ENCODE data around the gene FCHSD2. TPM values are rescaled to one million over a fixed set of nuclear protein-coding genes. Genes with fewer than 3 reads are reported as not detected.
"Not testable (repeated sequence)": the region's sequence is repeated elsewhere in the genome, so short reads cannot be mapped to it uniquely, and the experiment has no call there.

Gene FCHSD2
- total RNA-seq, 1 donor from 2014 or later, result 20.4 TPM

GRCh38 chr11:73034331-73034730 lies 107.8 kb downstream of the FCHSD2 start:
- Mint-ChIP-seq H3K4me3 (peak overlapping the region; percentile 58), H3K4me1 (peaks cover 19% of the 10 kb centered on the region), H3K36me3 (ENCODE audit: low read depth) (peaks cover 34% of the 10 kb centered on the region), H3K27me3 (no peaks in the 10 kb centered on the region), H3K9me3 (peaks cover 4% of the 10 kb centered on the region), H3K27ac (peak overlapping the region; percentile 88)
- intact Hi-C loops (cut with micrococcal nuclease), result loop anchor here (1.0 to 5.0 kb wide), 4 partner anchors 38 to 108 kb away; partner anchors contain the start of gene FCHSD2
- DNase-seq, result peak; percentile 72

DNA sequence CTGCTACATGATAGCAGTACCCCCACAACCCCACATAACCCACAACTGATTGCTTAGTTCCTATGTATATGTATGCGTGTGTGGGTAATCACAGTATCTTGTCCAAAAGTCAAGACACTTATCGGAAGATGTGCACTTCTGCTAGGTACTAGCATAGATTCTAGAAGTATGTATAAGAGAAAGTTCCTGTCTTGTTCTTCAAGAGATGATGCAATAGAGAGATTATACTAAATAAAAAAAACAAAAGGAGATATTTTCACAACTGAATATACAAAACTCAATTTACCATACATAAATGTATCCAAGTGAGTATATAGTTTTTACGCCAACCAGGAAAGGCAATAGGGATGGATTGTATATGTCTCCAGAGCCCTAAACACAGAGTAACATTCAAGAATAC lies 112.0 kb downstream of the FCHSD2 start:
- H3K27me3 Mint-ChIP-seq, result no peaks in the 10 kb centered on the region
- no peak for DNase-seq
- no peak overlapping the region for H3K4me3 Mint-ChIP-seq
- no peak overlapping the region for H3K27ac Mint-ChIP-seq
- intact Hi-C loops (cut with micrococcal nuclease), result loop anchor here (5.0 kb wide), 1 partner anchor 42 kb away; no protein-coding TSS in a partner anchor
- peaks cover 18% of the 10 kb centered on the region for H3K4me1 Mint-ChIP-seq
- H3K9me3 Mint-ChIP-seq, result peaks cover 25% of the 10 kb centered on the region
- H3K36me3 Mint-ChIP-seq (ENCODE audit: low read depth), result peaks cover 54% of the 10 kb centered on the region

GRCh38 chr11:73029403-73029802 lies 112.7 kb downstream of the FCHSD2 start:
- Mint-ChIP-seq H3K9me3 (peaks cover 30% of the 10 kb centered on the region), H3K27me3 (no peaks in the 10 kb centered on the region), H3K36me3 (ENCODE audit: low read depth) (peaks cover 61% of the 10 kb centered on the region), H3K4me3 (no peak overlapping the region), H3K27ac (no peak overlapping the region), H3K4me1 (peaks cover 12% of the 10 kb centered on the region)
- intact Hi-C loops (cut with micrococcal nuclease), result no loop called here
- no peak for DNase-seq

DNA sequence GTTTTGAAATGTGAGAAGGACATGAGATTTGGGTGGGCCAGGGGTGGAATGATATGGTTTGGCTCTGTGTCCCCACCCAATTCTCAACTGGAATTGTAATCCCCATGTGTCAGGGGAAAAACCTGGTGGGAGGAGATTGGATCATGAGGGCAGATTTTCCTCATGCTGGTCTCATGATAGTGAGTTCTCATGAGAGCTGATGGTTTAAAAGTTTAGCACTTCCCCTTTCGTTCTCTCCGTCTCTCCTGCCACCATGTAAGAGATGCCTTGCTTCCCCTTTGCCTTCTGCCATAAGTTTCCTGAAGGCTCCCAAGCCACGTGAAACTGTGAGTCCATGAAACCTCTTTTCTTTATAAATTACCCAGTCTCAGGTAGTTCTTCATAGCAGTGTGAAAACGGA lies 113.5 kb downstream of the FCHSD2 start:
- Mint-ChIP-seq H3K27me3 (no peaks in the 10 kb centered on the region), H3K36me3 (ENCODE audit: low read depth) (peaks cover 69% of the 10 kb centered on the region), H3K4me1 (peaks cover 8% of the 10 kb centered on the region), H3K27ac (no peak overlapping the region), H3K4me3 (no peak overlapping the region), H3K9me3 (peaks cover 38% of the 10 kb centered on the region)
- DNase-seq, result no peak
- intact Hi-C loops (cut with micrococcal nuclease), result no loop called here

DNA sequence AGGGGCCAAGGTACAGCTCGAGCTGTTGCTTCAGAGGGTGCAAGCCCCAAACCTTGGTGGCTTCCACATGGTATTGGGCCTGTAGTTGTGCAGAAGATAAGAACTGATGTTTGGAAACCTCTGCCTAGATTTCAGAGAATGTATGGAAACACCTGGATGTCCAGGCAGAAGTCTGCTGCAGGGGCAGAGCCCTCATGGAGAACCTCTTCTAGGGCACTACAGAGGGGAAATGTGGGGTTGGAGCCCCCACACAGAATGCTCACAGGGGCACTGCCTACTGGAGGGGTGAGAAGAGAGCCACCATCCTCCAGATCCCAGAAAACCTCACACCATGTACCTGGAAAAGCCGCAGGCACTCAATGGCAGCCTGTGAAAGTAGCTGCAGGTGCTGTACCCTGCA lies 114.3 kb downstream of the FCHSD2 start:
- intact Hi-C loops (cut with micrococcal nuclease); H3K27me3 Mint-ChIP-seq; H3K4me1 Mint-ChIP-seq; H3K27ac Mint-ChIP-seq; DNase-seq; H3K4me3 Mint-ChIP-seq: not testable (repeated sequence)
- H3K36me3 Mint-ChIP-seq (ENCODE audit: low read depth), result peaks cover 72% of the 10 kb centered on the region
- H3K9me3 Mint-ChIP-seq, result peaks cover 42% of the 10 kb centered on the region

GRCh38 chr11:73024639-73025038 lies 117.5 kb downstream of the FCHSD2 start:
- Mint-ChIP-seq H3K27ac (no peak overlapping the region), H3K9me3 (peaks cover 47% of the 10 kb centered on the region), H3K27me3 (no peaks in the 10 kb centered on the region), H3K4me1 (peaks cover 2% of the 10 kb centered on the region), H3K4me3 (no peak overlapping the region), H3K36me3 (ENCODE audit: low read depth) (peaks cover 72% of the 10 kb centered on the region)
- no peak for DNase-seq
- intact Hi-C loops (cut with micrococcal nuclease), result no loop called here

DNA sequence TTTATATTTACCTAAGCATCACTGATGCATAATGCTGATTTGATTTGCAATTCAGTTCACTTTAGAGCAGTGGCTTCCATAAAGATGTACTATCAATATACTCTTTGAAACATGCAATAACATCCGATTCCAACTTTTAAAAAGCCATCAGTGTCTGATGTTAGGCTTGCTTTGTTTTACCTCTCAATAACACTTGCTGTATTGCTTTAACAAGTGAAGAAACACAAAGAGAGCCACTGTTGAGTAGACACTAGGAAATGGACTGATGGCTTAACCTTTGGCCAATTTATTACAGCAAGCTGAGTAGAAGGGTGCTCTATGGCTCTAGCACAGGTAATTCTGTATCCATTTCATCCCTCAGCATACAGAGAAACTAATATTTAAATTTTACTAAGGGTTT lies 122.1 kb downstream of the FCHSD2 start:
- no peak for DNase-seq
- no peak overlapping the region for H3K27ac Mint-ChIP-seq
- peaks cover 24% of the 10 kb centered on the region for H3K9me3 Mint-ChIP-seq
- peaks cover 39% of the 10 kb centered on the region for H3K36me3 Mint-ChIP-seq (ENCODE audit: low read depth)
- H3K4me3 Mint-ChIP-seq, result no peak overlapping the region
- peaks cover 2% of the 10 kb centered on the region for H3K4me1 Mint-ChIP-seq
- intact Hi-C loops (cut with micrococcal nuclease), result no loop called here
- H3K27me3 Mint-ChIP-seq, result no peaks in the 10 kb centered on the region

GRCh38 chr11:73019449-73019848 lies 122.7 kb downstream of the FCHSD2 start:
- Mint-ChIP-seq H3K27me3 (no peaks in the 10 kb centered on the region), H3K9me3 (peaks cover 19% of the 10 kb centered on the region), H3K4me1 (peaks cover 2% of the 10 kb centered on the region), H3K4me3 (no peak overlapping the region), H3K36me3 (ENCODE audit: low read depth) (peaks cover 35% of the 10 kb centered on the region), H3K27ac (no peak overlapping the region)
- DNase-seq, result no peak
- intact Hi-C loops (cut with micrococcal nuclease), result no loop called here

- peaks cover 13% of the 10 kb centered on the region for H3K9me3 Mint-ChIP-seq
- H3K36me3 Mint-ChIP-seq (ENCODE audit: low read depth), result peaks cover 31% of the 10 kb centered on the region
- DNase-seq, result no peak
- intact Hi-C loops (cut with micrococcal nuclease), result no loop called here
- no peaks in the 10 kb centered on the region for H3K27me3 Mint-ChIP-seq
- no peak overlapping the region for H3K27ac Mint-ChIP-seq
- no peak overlapping the region for H3K4me3 Mint-ChIP-seq
- peaks cover 2% of the 10 kb centered on the region for H3K4me1 Mint-ChIP-seq
Measured at GRCh38 chr11:73018856-73019255, 123.3 kb downstream of the FCHSD2 start.

DNA sequence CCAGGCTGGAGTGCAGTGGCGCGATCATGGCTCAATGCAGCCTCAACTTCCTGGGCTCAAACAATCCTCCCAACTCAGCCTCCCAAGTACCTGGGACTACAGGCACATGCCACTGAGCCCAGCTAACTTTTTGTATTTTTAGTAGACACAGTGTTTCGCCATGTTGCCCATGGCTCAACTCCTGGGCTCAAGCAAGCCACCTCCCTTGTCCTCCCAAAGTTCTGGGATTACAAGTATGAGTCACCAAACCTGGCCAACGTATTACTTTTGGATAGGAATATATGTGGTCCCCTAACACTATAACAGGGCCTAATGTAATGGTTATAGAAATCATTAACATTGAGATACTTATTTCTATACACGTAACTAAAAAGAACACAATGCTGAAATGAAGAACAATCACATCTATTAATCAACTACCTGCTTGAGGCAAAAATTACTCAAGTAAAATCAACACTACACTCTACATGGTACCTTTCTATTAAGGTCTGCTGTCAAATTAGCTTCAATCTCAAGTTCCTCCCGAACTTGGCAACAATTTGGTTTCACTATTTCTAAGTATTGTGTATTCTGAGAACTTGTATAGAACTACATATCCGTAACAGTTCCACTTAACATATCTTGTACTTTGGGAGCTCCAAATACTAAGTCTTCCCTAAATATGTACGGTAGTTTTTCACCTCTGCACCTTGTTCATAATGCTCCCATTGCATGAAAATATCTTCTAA lies 124.9 kb downstream of the FCHSD2 start:
- Mint-ChIP-seq H3K4me1 (peaks cover 2% of the 10 kb centered on the region), H3K27ac (no peak overlapping the region), H3K27me3 (no peaks in the 10 kb centered on the region), H3K9me3 (peaks cover under 1% of the 10 kb centered on the region), H3K36me3 (ENCODE audit: low read depth) (peaks cover 28% of the 10 kb centered on the region), H3K4me3 (no peak overlapping the region)
- DNase-seq, result no peak
- intact Hi-C loops (cut with micrococcal nuclease), result no loop called here

GRCh38 chr11:73013021-73013420 lies 129.1 kb downstream of the FCHSD2 start:
- H3K4me1 Mint-ChIP-seq, result peaks cover 2% of the 10 kb centered on the region
- no peak overlapping the region for H3K4me3 Mint-ChIP-seq
- H3K27ac Mint-ChIP-seq, result no peak overlapping the region
- intact Hi-C loops (cut with micrococcal nuclease), result no loop called here
- no peaks in the 10 kb centered on the region for H3K27me3 Mint-ChIP-seq
- peaks cover 51% of the 10 kb centered on the region for H3K36me3 Mint-ChIP-seq (ENCODE audit: low read depth)
- peaks cover 15% of the 10 kb centered on the region for H3K9me3 Mint-ChIP-seq
- no peak for DNase-seq

GRCh38 chr11:73012121-73012863 lies 129.8 kb downstream of the FCHSD2 start:
- Mint-ChIP-seq H3K27ac (no peak overlapping the region), H3K36me3 (ENCODE audit: low read depth) (peaks cover 56% of the 10 kb centered on the region), H3K9me3 (peaks cover 15% of the 10 kb centered on the region), H3K4me3 (no peak overlapping the region), H3K4me1 (peaks cover 2% of the 10 kb centered on the region), H3K27me3 (no peaks in the 10 kb centered on the region)
- no peak for DNase-seq
- intact Hi-C loops (cut with micrococcal nuclease), result no loop called here

GRCh38 chr11:73011126-73011817 lies 130.8 kb downstream of the FCHSD2 start:
- Mint-ChIP-seq H3K4me3 (no peak overlapping the region), H3K27ac (no peak overlapping the region), H3K4me1 (peaks cover under 1% of the 10 kb centered on the region), H3K9me3 (peaks cover 20% of the 10 kb centered on the region), H3K36me3 (ENCODE audit: low read depth) (peaks cover 58% of the 10 kb centered on the region), H3K27me3 (no peaks in the 10 kb centered on the region)
- no peak for DNase-seq
- intact Hi-C loops (cut with micrococcal nuclease), result no loop called here

DNA sequence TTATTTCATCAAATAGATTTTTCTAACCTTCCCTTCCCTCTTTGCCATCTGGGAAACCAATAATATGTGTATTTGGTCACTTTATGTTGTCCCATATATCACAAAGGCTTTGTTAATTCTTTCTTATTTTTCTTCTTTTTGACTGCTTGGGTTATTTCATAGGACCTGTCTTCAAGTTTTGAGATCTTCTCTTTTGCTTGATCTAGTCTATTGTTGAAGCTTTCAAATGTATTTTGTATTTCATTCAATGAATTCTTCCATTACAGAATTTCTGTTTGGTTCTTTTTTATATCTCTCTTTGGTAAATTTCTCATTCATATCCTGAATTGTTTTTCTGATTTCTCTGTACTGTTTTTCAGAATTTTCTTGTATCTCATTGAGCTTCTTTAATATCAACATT lies 132.1 kb downstream of the FCHSD2 start:
- no peaks in the 10 kb centered on the region for H3K27me3 Mint-ChIP-seq
- peaks cover 22% of the 10 kb centered on the region for H3K9me3 Mint-ChIP-seq
- H3K4me3 Mint-ChIP-seq, result no peak overlapping the region
- DNase-seq, result no peak
- H3K4me1 Mint-ChIP-seq, result no peaks in the 10 kb centered on the region
- peaks cover 61% of the 10 kb centered on the region for H3K36me3 Mint-ChIP-seq (ENCODE audit: low read depth)
- intact Hi-C loops (cut with micrococcal nuclease), result no loop called here
- no peak overlapping the region for H3K27ac Mint-ChIP-seq

All from activated CD4-positive, alpha-beta T cell treated with anti-CD3 and anti-CD28 coated beads, Interleukin-2, amount 10 ng/mL, durations not matched to agents 24 days and 14 days (primary cell).